GM11168 (cell line): ENCODE measurements around the gene KREMEN1.

Experiments used
- in situ Hi-C: fragments of 300-500 bp; cut with MboI; formaldehyde crosslinking; loops from one replicate; pipeline ENCODE4 v1.12.0; 2022; ENCODE audit warnings: low sequenced_read_pairs; ENCODE audit not compliant: unreplicated experiment

KREMEN1 gene

DNA sequence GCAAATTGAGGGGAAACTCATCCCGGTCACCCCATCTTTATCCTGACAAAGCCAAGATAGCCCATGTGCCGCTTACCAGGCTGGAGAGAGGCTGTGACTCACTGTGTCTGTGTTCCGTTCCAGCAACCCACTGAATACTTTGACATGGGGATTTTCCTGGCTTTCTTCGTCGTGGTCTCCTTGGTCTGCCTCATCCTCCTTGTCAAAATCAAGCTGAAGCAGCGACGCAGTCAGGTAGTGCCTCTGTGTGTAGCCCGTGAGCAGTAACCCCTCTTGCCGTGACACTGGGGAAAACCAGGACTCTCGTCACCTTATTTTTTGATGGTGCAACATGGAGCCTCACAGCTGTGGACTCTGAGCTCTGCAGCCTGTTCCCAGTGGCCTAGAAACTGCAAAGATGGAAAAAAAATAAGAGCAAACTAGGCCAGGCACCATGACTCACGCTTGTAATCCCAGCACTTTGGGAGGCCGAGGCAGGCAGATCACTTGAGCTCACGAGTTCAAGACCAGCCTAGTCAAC is 28.1 kb upstream of the KREMEN1 start:
- in situ Hi-C loops = no loop called here

DNA sequence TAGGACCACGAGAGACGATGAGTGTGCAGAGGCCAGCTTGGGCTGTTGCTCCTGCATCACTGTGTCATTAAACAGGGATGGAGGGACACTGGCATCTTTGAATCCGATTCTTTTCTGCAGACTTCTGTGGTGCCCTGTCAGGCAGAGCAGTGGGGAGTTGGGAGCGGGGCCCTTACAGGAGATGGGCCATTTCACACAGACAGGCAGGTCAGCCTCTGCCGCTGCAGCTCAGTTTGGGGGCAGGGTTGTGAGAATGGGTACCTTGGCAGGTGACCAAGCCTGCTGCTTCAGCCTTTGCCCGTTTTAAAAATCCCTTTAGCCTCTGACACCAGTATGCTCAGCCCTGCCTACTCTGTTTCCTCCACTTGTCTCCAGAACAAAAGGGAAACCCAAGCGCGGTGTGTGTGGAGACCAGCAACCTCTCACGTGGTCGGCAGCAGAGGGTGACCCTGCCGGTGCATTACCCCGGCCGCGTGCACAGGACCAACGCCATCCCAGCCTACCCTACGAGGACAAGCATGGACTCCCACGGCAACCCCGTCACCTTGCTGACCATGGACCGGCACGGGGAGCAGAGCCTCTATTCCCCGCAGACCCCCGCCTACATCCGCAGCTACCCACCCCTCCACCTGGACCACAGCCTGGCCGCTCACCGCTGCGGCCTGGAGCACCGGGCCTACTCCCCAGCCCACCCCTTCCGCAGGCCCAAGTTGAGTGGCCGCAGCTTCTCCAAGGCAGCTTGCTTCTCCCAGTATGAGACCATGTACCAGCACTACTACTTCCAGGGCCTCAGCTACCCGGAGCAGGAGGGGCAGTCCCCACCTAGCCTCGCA is 23.8 kb upstream of the KREMEN1 start:
- in situ Hi-C loops = no loop called here

DNA sequence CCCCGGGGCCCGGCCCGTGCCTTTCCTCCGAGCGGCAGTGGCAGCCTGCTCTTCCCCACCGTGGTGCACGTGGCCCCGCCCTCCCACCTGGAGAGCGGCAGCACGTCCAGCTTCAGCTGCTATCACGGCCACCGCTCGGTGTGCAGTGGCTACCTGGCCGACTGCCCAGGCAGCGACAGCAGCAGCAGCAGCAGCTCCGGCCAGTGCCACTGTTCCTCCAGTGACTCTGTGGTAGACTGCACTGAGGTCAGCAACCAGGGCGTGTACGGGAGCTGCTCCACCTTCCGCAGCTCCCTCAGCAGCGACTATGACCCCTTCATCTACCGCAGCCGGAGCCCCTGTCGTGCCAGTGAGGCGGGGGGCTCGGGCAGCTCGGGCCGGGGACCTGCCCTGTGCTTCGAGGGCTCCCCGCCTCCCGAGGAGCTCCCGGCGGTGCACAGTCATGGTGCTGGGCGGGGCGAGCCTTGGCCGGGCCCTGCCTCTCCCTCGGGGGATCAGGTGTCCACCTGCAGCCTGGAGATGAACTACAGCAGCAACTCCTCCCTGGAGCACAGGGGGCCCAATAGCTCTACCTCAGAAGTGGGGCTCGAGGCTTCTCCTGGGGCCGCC is 23.1 kb upstream of the KREMEN1 start:
- in situ Hi-C loops = no loop called here

DNA sequence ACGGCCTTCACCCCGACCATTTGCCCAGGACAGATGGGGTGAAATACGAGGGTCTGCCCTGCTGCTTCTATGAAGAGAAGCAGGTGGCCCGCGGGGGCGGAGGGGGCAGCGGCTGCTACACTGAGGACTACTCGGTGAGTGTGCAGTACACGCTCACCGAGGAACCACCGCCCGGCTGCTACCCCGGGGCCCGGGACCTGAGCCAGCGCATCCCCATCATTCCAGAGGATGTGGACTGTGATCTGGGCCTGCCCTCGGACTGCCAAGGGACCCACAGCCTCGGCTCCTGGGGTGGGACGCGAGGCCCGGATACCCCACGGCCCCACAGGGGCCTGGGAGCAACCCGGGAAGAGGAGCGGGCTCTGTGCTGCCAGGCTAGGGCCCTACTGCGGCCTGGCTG is 22.4 kb upstream of the KREMEN1 start:
- in situ Hi-C loops = no loop called here

DNA sequence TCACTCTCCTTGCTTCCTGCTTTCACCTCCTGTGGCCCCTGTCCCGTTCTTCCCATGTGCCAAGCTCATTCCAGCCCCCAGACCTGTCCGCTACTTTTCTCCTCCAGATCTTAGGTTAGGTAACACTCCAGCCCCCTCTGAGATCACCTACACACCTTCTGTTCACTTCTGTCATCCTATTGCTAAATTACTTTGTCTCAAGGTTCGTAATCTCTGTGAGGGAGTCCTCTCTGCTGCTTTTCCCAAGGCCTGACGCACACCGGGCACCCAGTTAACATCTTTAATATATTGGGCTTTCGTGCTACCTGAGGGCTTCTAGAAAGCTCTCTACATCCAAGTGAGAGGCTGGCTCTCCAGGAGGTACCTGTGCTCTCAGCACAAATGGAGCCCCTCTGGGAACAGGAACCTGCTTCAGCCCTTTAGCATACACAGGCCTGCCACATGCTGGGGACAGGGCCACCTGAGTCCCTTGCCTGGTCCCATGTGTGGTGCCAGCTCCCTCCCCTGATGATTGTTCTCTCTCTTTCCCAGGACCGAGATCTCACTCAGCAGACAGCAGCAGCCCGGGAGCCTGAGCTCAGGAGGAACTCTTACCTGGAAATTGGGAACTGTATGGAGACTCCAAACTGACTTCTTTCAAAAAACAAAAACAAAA is 19.7 kb upstream of the KREMEN1 start:
- in situ Hi-C loops = no loop called here

DNA sequence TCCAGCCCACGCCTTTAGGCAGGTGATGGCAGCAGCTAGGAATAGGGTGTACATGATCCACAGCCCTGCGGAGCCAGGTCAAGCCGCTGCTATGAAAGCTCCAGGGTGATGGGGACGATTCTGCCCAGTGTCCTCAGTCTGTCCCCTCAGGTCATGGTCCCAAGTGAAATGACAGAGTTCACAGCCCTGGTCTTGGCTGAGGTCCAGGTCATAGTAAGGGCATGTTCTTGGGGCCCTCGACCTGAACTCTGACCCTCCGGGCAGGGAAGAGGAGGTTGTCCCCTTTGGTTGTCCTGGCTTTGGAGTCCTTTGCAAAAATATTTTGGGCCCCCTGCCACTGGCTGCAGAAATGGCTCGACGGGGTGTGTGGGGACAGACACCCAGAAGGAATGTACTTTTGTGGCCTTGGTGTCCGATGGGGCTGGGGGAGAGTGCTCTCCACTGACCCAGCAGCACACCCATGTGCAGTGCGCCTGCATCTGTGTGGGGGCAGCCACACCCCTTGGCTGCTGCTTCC is 18.5 kb upstream of the KREMEN1 start:
- in situ Hi-C loops = no loop called here

DNA sequence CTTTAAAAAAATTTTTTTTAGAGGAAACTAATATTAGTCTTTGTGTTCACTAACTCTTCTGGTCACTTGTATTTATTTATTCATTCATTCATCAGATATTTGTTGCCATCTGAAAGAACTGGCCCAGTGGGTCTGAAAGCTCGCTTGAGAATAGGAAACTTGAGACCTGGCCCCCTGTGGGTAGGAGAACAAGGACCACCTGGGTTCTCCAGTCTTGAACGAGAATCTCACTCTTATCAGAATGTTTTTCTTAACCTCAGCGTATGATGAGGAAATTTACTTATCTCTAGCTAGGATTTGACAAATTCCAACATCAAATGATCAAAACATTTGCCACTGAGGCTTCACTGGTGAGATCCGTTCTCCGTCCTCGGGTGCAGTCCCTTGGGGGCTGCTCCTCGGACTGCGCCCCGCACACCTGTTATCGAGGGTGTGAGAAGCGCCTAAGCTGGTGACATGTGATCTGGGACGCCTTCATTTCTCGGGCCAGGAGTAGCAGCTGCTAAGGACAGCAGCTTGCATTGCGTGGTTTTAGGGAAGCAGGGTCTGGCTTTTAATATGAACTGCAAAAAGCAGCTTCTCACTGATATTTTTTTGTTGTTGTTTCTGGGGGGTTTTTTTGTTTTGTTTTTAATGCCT is 17.5 kb upstream of the KREMEN1 start:
- in situ Hi-C loops = no loop called here

DNA sequence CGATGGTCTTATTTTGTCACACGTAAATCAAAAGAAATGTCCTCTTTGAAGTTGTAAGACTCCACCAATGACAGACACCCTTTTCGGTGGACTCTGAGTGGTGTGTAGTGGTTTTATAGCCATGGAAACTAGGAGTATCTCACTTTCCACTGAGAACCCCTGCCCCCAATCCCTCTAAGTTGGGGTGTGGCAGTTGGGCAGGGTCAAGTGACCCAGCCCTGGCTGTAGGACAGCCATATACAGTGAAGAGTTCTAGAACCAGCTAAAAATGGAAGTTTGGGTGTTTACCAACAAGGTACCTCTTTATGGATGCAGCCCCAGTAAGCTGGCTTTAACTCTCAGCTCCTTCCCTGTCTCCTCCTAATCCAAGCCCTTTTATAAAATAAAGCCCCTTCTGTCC is 16.4 kb upstream of the KREMEN1 start:
- in situ Hi-C loops = no loop called here

DNA sequence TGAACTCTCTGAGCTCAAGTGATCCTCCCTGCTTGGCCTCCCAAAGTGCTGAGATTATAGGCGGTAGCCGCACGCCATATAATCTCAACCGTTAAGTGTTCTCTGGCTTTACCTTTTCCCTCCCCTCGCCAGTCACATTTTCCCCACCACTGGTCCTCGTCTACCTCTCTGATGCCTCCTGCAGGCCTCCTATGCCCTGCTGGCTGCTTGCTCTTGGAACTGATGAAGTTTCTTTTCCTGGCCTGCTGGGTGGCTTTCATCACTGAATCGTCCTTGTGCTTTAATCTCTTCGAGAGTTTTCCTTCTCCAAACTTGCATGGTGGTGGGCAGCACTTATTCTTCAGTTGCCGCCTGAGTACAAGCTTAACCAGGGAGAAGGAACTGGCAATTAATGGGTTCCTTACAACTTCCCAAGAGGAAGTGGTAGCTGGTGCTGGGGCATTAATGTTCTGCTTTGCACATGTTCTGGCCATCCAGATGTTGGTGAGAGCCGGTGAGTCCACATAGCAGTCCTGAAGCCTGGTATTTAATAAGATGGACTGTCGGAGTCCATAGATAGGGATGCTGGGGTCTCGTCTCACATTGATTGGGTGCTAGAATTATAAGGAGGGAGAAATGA is 12.5 kb upstream of the KREMEN1 start:
- in situ Hi-C loops = no loop called here

DNA sequence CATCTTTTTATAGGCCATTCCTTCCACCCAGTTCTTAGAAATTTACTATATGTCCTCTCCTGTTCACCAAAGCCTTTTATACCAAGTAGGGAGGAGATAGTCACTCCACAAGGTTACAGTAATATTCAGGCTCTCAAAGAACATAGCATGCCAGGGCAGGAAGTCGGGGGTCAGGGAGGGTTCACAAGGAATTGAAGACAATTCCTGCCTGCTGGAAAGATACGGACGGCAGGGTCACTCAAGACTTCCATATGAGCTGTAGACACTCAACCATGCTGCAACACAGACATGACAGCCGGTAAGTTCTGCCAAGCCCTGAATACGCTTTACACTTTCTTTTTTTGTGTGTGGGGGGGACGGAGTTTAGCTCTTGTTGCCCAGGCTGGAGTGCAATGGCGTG is 11.9 kb upstream of the KREMEN1 start:
- in situ Hi-C loops = no loop called here

DNA sequence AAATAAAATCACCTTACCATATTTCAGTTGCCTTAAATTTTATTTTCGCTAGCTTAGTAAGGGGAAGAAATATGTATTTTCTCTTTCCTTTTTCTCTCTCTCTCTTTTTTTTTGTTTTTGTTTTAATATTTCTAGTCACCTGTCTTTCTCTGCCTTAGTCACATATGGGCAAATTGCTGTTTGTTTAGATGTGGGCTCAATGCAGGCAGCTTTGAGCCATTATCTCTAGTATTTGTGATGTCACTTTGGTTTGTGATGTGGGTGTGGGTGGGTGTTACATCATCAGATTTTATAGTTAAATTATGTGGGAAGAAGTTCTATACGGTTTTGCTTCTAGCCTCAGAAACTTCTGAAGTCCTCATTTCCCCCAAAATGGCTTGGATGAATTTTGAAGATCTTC is 11.1 kb upstream of the KREMEN1 start, which contains the start of gene C22orf31:
TSS of gene C22orf31 (minus strand) at position 59 of the 400 bp plus-strand sequence. CDS start at position 20, 39 bp downstream.
- in situ Hi-C loops = no loop called here

DNA sequence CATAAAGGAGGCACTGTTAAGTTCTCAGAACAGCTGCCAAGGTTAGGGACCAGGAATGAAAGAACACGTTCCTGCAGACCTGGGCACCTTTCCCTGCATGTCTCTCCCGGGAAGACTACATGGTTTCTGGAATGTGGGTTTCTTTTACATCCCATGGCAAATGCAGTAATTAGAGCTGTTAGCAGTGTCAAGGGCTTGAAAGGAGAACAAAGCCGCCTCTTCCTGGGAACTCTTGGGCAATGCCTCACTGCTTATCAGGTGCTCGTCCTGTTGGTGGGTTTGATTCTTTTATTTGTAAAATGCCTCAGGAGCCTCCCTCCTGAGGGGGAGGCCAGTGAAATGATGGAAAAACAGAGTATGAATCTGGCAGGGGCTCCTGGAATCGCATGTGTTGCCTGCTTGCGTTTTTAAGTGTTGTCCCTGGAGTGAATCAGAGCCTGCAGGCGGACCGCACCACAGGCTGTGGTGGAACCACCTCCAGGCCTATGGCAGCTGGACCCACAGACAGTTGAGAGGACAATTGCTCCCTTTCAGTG is 10.5 kb upstream of the KREMEN1 start:
- in situ Hi-C loops = no loop called here

DNA sequence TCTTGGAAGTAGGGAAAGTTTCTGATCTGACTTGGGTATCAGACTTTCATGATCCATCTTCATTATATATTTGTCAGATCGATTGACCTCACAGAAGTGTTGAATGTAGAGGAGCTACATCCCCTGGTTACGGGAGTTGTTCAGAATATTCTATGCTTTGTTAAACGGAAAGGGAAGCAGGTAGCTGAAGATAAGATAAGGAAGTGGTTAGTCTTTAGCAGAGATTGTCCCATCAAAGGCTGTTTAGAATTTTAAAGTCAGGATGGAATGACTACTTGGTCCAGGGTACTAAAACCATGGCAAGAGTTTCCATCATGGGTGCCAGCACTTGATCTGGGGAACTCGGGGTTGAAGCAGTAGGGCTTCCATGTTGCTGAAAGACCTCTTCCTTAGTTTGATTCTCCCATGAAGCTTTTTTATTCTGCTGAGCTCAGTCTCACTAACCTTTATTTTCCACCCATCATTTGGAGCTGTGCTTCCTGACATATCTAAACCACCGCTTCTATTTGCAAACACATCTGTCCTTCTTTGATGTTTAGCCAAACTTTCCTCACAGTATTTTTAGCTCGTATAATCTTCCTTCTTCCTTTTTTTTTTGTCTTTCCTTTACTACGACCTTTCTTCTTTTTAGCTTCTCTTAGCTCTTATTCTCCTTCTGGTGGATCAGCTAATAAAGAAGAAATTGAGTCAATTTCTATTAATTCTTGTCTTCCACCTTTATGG is 7.2 kb upstream of the KREMEN1 start:
- in situ Hi-C loops = no loop called here

DNA sequence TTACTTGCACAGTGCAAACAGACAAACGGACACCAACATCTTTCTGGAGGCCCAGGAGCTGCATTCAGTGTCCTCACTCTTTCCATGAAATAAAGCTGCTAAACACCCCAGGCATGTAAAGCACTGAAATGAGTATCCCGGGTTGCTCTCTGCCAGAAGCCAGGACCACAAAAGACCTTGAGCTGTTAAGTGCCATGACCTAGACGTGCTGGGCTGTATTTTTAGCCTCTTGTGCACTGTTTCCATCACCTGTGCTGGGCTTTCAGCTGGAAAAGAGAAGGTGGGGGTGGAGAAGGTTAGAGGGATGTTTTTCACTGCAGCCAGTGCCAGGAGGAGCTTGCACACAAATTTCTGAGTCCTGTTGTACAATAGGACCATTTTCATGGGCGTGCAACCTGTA is 3.4 kb upstream of the KREMEN1 start:
- in situ Hi-C loops = no loop called here

DNA sequence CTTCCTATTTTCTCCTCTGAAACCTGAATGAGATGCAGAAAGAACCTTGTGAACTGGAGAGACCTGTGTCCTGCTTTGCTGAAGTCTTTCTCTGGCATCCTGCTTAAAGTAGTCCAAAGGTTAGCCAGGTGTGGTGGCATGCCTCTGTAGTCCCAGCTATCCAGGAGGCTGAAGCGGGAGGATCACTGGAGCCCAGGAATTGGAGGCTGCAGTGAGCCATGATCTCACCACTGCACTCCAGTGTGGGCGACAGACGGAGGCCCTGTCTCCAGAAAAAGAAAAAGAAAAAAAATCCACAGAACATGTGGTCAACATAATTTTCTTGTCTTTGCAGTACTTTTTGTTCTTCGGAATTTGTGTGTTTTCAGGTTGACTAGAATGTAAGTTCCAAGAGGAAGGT is 2.3 kb upstream of the KREMEN1 start:
- in situ Hi-C loops = no loop called here

DNA sequence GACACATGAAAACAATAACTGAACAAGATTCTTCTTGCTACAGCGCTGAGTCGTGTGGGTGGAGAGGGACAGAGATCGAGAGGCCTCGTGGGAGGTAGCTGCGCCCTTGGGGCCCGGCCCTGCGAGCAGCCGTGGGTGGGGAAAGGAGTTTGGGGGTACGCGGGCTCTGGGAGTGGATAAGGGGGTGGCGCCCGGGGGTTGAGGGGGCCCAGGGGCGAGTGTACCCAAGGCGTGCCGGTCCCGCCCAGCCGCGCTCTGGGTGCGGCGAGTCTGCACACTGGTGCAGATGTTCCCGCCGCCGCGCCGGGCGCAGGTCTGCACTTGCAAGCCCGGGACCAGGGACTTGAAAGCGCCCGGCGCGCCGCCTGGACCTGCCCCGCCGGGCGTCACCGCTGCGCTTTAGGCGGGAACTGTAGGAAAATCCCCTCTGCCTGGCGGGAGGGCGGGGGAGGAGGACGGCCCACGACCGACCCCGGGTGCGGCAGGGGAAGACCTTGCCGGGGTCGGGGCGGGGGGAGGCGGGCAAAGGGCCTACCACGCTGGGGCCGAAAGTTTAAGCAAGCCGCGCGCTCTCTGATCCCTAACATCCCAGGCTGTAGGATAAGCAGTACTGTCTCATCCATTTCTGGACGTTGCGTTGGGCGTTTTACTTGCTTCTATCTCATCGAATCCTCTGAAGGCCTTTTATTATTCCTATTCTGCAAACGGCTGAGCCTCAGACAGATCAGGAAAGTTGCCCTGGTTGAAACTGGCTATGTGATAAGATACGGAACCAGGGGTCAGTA is 1.4 kb upstream of the KREMEN1 start:
- in situ Hi-C loops = no loop called here

DNA sequence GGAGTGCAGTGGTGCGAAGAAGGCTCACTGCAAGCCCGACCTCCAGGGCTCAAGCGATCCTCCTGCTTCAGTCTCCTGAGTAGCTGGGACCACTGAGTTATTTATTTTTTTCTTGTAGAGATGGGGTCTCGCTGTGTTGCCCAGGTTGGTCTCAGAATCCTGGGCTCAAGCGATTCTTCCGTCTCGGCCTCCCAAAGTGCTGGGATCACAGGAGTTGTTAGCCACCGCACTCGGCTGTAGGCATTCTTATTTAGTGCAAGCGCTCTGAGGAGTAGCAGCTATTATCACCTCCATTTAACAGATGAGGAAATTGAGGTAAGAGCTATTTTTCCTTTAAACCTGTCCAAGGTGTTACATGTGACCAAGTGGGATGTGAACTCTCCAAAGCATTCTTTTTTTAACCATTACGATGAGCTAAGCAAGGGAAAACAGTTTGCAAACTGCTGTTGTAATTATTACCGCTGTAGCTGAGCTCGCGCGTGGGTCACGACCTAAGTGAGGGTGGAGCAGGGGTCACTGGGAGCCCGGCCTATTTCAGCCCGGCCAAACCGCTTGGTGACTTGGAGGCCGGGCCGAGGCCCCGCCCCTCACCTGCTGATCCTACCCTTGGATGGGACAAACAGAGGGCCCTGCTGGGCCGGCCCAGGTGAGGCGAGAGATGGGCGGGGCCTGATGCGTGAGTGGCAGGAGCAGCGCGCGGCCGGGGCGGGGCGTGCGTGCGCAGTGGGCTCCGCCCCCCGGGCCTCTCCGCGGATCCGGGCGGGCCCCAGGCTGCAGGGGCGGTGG is 449 bp upstream of the KREMEN1 start:
- in situ Hi-C loops = no loop called here
